ENCODE results near the gene ERBB4.

Gene ERBB4

DNA sequence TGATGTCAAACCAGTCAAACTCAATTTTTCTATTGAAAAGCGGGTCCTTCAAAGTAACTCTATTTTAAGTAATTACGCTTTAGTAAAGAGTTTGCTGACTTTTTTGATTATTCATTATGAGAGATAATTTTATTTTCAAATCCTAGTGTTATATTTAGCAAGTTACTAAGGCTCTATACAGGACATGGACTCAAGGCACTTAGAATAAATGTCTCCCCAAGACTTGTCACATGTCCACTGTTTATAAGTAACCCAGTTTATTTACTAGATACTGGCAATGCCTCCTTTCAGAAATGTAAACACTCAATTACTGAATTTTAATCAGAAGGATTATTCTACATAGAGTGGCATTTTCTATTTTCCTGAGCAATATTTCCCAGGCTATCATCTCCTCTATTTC lies 638.1 kb downstream of the ERBB4 start:
- H3K9me3 ChIP-seq (ENCODE audit: control insufficient read depth, low read length) = no peaks in the 10 kb centered on the region
- no peak for TF ChIP-seq CTCF (IDR thresholded peaks at IDR 0.05)
- no peak overlapping the region for H3K4me2 ChIP-seq (ENCODE audit: low read length)
- no peaks in the 10 kb centered on the region for H3K36me3 ChIP-seq (ENCODE audit: control insufficient read depth, insufficient read depth, low read length)
- H3K9ac ChIP-seq = no peak overlapping the region
- H3K4me3 ChIP-seq (ENCODE audit: low read depth, low read length) = no peak overlapping the region
- H3K27me3 ChIP-seq (ENCODE audit: control insufficient read depth, insufficient read depth, low read length) = no peaks in the 10 kb centered on the region
- H2AFZ ChIP-seq = no peak overlapping the region
- no peaks in the 10 kb centered on the region for H3K4me1 ChIP-seq
- H3K27ac ChIP-seq = no peak overlapping the region
- no peaks in the 10 kb centered on the region for H3K79me2 ChIP-seq

- Histone ChIP-seq H3K4me1 (no peaks in the 10 kb centered on the region), H3K36me3 (ENCODE audit: control insufficient read depth, insufficient read depth, low read length) (no peaks in the 10 kb centered on the region), H3K4me2 (ENCODE audit: low read length) (no peak overlapping the region), H3K27ac (no peak overlapping the region), H3K9ac (no peak overlapping the region), H3K4me3 (ENCODE audit: low read depth, low read length) (no peak overlapping the region), H2AFZ (no peak overlapping the region), H3K79me2 (no peaks in the 10 kb centered on the region), H3K9me3 (ENCODE audit: control insufficient read depth, low read length) (no peaks in the 10 kb centered on the region), H3K27me3 (ENCODE audit: control insufficient read depth, insufficient read depth, low read length) (no peaks in the 10 kb centered on the region)
- no peak for TF ChIP-seq CTCF (IDR thresholded peaks at IDR 0.05)
Observed at GRCh38 chr2:211900000-211900399, 638.6 kb downstream of the ERBB4 start.

DNA sequence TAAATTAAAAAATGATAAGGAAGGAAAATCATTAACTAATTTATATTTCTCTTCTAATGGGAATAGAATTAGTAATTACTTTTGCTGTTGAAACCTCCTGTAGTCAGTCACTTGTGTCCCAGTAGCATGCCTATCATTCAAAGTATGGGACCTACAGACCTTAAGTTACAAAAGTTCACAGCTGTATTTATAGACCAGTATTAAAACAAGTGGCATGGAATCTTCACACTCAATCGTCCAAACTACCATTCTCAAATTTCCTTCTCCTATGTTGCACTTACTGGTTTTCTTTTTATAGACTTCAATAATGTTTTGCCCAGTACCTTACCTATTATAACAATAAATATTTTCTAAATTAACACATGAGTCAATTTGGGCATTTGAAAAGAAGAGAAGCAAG lies 639.9 kb downstream of the ERBB4 start:
- H3K27ac ChIP-seq = no peak overlapping the region

DNA sequence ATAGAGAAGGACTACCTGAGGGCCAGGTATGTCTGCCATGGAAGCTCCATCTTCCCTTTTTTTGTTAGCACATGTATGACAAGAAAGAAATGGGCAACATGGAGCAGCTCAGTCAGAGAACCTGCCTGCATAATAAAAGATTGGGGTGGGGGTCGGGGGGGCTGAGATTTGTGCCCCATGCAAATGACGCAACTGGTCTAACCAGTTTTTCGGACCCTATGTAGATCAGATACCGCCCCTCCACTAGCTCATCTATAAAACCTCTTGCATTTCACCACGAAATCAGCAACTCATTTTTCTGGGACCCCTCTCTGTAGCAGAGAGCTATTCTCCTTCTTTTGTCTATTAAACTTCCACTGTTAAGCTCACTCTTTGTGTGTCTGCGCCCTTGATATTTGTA lies 657.2 kb downstream of the ERBB4 start:
- Histone ChIP-seq H3K4me3 (ENCODE audit: low read depth, low read length) (no peak overlapping the region), H3K36me3 (ENCODE audit: control insufficient read depth, insufficient read depth, low read length) (no peaks in the 10 kb centered on the region), H3K9ac (no peak overlapping the region), H3K79me2 (no peaks in the 10 kb centered on the region), H3K27ac (no peak overlapping the region), H2AFZ (no peak overlapping the region), H3K4me2 (ENCODE audit: low read length) (no peak overlapping the region), H3K4me1 (no peaks in the 10 kb centered on the region), H3K27me3 (ENCODE audit: control insufficient read depth, insufficient read depth, low read length) (no peaks in the 10 kb centered on the region), H3K9me3 (ENCODE audit: control insufficient read depth, low read length) (no peaks in the 10 kb centered on the region)
- TF ChIP-seq CTCF (IDR thresholded peaks at IDR 0.05) = no peak

More for the DNA sequence above, 639.9 kb downstream of the ERBB4 start:
- Histone ChIP-seq H3K36me3 (ENCODE audit: control insufficient read depth, insufficient read depth, low read length) (no peaks in the 10 kb centered on the region), H3K9me3 (ENCODE audit: control insufficient read depth, low read length) (no peaks in the 10 kb centered on the region), H3K4me3 (ENCODE audit: low read depth, low read length) (no peak overlapping the region), H3K9ac (no peak overlapping the region), H3K27me3 (ENCODE audit: control insufficient read depth, insufficient read depth, low read length) (no peaks in the 10 kb centered on the region), H3K79me2 (no peaks in the 10 kb centered on the region), H3K4me1 (no peaks in the 10 kb centered on the region), H2AFZ (no peak overlapping the region), H3K4me2 (ENCODE audit: low read length) (no peak overlapping the region)
- TF ChIP-seq CTCF (IDR thresholded peaks at IDR 0.05) = no peak

- no peaks in the 10 kb centered on the region for H3K27me3 ChIP-seq (ENCODE audit: control insufficient read depth, insufficient read depth, low read length)
Observed at GRCh38 chr2:211879323-211879722, 659.3 kb downstream of the ERBB4 start.

More at GRCh38 chr2:211879323-211879722, 659.3 kb downstream of the ERBB4 start:
- TF ChIP-seq CTCF (IDR thresholded peaks at IDR 0.05) = no peak
- H3K27ac ChIP-seq = no peak overlapping the region
- H3K36me3 ChIP-seq (ENCODE audit: control insufficient read depth, insufficient read depth, low read length) = no peaks in the 10 kb centered on the region
- no peaks in the 10 kb centered on the region for H3K79me2 ChIP-seq
- H3K4me1 ChIP-seq = no peaks in the 10 kb centered on the region
- no peaks in the 10 kb centered on the region for H3K9me3 ChIP-seq (ENCODE audit: control insufficient read depth, low read length)
- no peak overlapping the region for H3K4me3 ChIP-seq (ENCODE audit: low read depth, low read length)
- no peak overlapping the region for H3K9ac ChIP-seq
- H2AFZ ChIP-seq = no peak overlapping the region
- no peak overlapping the region for H3K4me2 ChIP-seq (ENCODE audit: low read length)
